ENCODE data around the gene COLEC11.

- TF ChIP-seq ZFX (IDR thresholded peaks at IDR 0.05; ENCODE audit: borderline replicate concordance) (no peak), CTCF (IDR thresholded peaks at IDR 0.05) (no peak)
These were observed 10.2 kb upstream of the COLEC11 start for GRCh38 chr2:3584608-3585260.
